Tibial nerve (tissue), 4 donors: ENCODE data around the gene SPDYE17.

Experiments used
- EP300 ChIP-seq, 2 donors: sonication (generic); formaldehyde crosslinking; IDR thresholded peaks; one replicate each; pipeline ENCODE4 v1.6.1; 2017; ENCODE audit warnings: antibody characterized with exemption in 2 of 2, mild to moderate bottlenecking in 1 of 2
- POLR2A ChIP-seq, 2 donors: fragments of 450-650 bp; IDR thresholded peaks; one replicate each; pipeline ENCODE4 v1.6.1; 2017; ENCODE audit warnings: antibody characterized with exemption in 2 of 2, mild to moderate bottlenecking in 2 of 2, moderate library complexity in 2 of 2
- TF ChIP-seq, protein P1 (sequence below), 5 experiments: fragments of 200-600 bp in 3 of 5; fragments of 450-650 bp in 2 of 5; sonication (generic) in 3 of 5; IDR thresholded peaks; one replicate each; pipeline ENCODE4 v1.5.1; 2016 to 2019; ENCODE audit warnings: antibody characterized with exemption in 5 of 5, mild to moderate bottlenecking in 3 of 5, moderate library complexity in 2 of 5

DNA sequence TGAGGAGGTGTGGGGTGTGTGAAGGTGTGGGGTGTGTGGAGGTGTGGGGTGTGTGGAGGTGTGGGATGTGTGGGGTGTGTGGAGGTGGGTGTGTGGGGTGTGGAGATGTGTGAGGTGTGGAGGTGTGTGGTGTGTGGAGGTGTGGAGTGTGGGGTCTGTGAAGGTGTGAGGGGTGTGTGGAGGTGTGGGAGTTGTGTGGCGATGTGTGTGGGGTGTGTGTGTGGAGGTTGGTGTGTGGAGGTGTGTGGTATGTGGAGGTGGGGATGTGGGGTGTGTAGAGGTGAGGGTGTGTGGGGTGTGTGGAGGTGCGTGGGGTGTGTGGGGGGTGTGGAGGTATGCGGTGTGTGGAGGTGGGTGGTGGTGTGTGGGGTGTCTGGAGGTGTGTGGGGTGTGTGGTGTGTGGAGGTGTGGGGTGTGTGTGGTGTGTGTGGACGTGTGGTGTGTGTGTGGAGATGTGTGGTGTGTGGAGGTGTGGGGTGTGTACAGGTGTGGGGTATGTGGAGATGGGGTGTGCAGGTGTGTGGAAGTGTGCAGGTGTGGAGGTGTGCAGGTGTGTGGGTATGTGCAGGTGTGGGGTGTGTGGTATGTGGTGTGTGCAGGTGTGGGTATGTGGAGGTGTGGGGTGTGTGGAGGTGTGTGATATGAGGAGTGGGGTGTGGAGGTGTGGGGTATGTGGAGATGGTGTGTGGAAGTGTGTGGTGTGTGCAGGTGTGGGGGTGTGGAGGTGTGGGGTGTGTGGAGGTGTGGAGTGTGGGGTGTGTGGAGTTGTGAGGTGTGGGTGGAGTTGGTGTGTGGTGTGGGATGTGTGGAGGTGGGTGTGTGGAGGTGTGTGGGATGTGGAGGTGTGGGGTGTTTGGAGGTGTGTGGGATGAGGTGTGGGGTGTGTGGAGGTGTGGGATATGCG, 34.5 kb downstream of the SPDYE17 start:
- TF ChIP-seq EP300 (IDR thresholded peaks at IDR 0.05): no peak
- TF ChIP-seq, protein P1, sequence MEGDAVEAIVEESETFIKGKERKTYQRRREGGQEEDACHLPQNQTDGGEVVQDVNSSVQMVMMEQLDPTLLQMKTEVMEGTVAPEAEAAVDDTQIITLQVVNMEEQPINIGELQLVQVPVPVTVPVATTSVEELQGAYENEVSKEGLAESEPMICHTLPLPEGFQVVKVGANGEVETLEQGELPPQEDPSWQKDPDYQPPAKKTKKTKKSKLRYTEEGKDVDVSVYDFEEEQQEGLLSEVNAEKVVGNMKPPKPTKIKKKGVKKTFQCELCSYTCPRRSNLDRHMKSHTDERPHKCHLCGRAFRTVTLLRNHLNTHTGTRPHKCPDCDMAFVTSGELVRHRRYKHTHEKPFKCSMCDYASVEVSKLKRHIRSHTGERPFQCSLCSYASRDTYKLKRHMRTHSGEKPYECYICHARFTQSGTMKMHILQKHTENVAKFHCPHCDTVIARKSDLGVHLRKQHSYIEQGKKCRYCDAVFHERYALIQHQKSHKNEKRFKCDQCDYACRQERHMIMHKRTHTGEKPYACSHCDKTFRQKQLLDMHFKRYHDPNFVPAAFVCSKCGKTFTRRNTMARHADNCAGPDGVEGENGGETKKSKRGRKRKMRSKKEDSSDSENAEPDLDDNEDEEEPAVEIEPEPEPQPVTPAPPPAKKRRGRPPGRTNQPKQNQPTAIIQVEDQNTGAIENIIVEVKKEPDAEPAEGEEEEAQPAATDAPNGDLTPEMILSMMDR (IDR thresholded peaks at IDR 0.05): no peak
- no peak for TF ChIP-seq POLR2A (IDR thresholded peaks at IDR 0.05)
